MCF 10A (cell line): ENCODE data around the gene EPHA6. TPM values are rescaled to one million over a fixed set of nuclear protein-coding genes. Genes with fewer than 3 reads are reported as not detected.

ENCODE experiments used
- BruUV-seq: library from RNA; stranded (reverse); fragments of 400-500 nt; replicated peaks from 2 replicates; lab custom pipeline; 2021; lab: Mats Ljungman, UMichigan
- CTCF ChIA-PET: fragments of 300-600 bp; sonication (Branson Sonifier 250); formaldehyde crosslinking; extraction: SDS; loops from one replicate; lab custom pipeline; 2021; ENCODE audit warnings: antibody characterized with exemption, inconsistent platforms; lab: Yijun Ruan, JAX
- POLR2A ChIA-PET: fragments of 300-600, 350-650 bp; sonication (Branson Sonifier 250); formaldehyde crosslinking; extraction: SDS; loops from one replicate; lab custom pipeline; 2020; ENCODE audit warnings: antibody characterized with exemption, inconsistent platforms; lab: Yijun Ruan, JAX
- DNase-seq: peaks from one replicate; pipeline ENCODE4 v3.0.0-alpha.2; 2018; ENCODE audit not compliant: unreplicated experiment
- H3K27ac Mint-ChIP-seq: one replicate; pipeline ENCODE4 v1.8.0; 2022; ENCODE audit warnings: mild to moderate bottlenecking, low read depth, mixed read lengths; ENCODE audit not compliant: unreplicated experiment
- H3K27me3 Mint-ChIP-seq: one replicate; pipeline ENCODE4 v1.8.0; 2022; ENCODE audit warnings: mixed read lengths; ENCODE audit not compliant: insufficient read depth, unreplicated experiment
- H3K36me3 Mint-ChIP-seq: one replicate; pipeline ENCODE4 v1.8.0; 2022; ENCODE audit warnings: mild to moderate bottlenecking, moderate library complexity, mixed read lengths; ENCODE audit not compliant: insufficient read depth, unreplicated experiment
- H3K4me1 Mint-ChIP-seq: one replicate; pipeline ENCODE4 v1.8.0; 2022; ENCODE audit warnings: mixed read lengths; ENCODE audit not compliant: insufficient read depth, unreplicated experiment
- H3K4me3 Mint-ChIP-seq: one replicate; pipeline ENCODE4 v1.8.0; 2022; ENCODE audit warnings: mild to moderate bottlenecking, moderate library complexity, mixed read lengths; ENCODE audit not compliant: unreplicated experiment
- H3K9me3 Mint-ChIP-seq: one replicate; pipeline ENCODE4 v1.8.0; 2022; ENCODE audit warnings: mixed read lengths; ENCODE audit not compliant: unreplicated experiment
- intact Hi-C: fragments of 100-400 bp; cut with micrococcal nuclease; formaldehyde crosslinking; loops from 2 replicates; pipeline ENCODE4 v1.14.1; 2022
- total RNA-seq: library from RNA; stranded (reverse); gene quantifications from 2 replicates; pipeline ENCODE4 v1.2.3, GENCODE V29; 2022
- TF ChIP-seq, protein P1 (sequence below): fragments of 200-600 bp; IDR thresholded peaks from one replicate; pipeline ENCODE4 v1.8.0; 2022; ENCODE audit warnings: antibody characterized with exemption, mild to moderate bottlenecking; ENCODE audit not compliant: unreplicated experiment

The EPHA6 gene
- total RNA-seq, 1 experiment from 2014 or later = 0.33 TPM

GRCh38 chr3:97738761-97739160 lies 924.4 kb downstream of the EPHA6 start:
- no peak overlapping the region for H3K27ac Mint-ChIP-seq
- H3K9me3 Mint-ChIP-seq = no peaks in the 10 kb centered on the region
- H3K36me3 Mint-ChIP-seq = no peaks in the 10 kb centered on the region
- intact Hi-C loops = no loop called here
- CTCF ChIA-PET = no interaction called here
- H3K27me3 Mint-ChIP-seq = peaks cover 95% of the 10 kb centered on the region
- POLR2A ChIA-PET = no interaction called here
- no TSS peak for BruUV-seq
- TF ChIP-seq, protein P1, sequence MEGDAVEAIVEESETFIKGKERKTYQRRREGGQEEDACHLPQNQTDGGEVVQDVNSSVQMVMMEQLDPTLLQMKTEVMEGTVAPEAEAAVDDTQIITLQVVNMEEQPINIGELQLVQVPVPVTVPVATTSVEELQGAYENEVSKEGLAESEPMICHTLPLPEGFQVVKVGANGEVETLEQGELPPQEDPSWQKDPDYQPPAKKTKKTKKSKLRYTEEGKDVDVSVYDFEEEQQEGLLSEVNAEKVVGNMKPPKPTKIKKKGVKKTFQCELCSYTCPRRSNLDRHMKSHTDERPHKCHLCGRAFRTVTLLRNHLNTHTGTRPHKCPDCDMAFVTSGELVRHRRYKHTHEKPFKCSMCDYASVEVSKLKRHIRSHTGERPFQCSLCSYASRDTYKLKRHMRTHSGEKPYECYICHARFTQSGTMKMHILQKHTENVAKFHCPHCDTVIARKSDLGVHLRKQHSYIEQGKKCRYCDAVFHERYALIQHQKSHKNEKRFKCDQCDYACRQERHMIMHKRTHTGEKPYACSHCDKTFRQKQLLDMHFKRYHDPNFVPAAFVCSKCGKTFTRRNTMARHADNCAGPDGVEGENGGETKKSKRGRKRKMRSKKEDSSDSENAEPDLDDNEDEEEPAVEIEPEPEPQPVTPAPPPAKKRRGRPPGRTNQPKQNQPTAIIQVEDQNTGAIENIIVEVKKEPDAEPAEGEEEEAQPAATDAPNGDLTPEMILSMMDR = no peak
- no peak for DNase-seq
- no peak overlapping the region for H3K4me3 Mint-ChIP-seq
- H3K4me1 Mint-ChIP-seq = no peaks in the 10 kb centered on the region

DNA sequence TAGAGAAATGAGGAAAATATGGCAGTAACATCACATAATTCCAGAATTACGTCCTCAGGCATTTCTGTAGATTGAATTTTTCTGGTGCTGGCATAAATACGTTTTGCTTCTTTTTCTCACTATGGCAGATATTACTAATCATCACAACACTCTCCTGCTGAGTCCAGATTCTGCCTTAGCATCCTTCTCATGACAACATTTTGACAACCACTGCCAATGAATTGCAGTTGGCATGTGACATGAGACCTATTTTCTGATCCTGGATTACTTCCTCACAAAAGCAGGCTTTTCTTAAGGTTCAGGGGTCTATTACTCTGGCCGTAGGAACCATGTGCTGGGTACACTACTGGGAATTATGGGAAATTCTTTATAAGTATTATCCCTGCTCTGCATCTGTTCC lies 927.6 kb downstream of the EPHA6 start:
- no peaks in the 10 kb centered on the region for H3K4me1 Mint-ChIP-seq
- DNase-seq = no peak
- POLR2A ChIA-PET = no interaction called here
- H3K4me3 Mint-ChIP-seq = no peak overlapping the region
- peaks cover 92% of the 10 kb centered on the region for H3K27me3 Mint-ChIP-seq
- H3K9me3 Mint-ChIP-seq = no peaks in the 10 kb centered on the region
- CTCF ChIA-PET = no interaction called here
- H3K36me3 Mint-ChIP-seq = no peaks in the 10 kb centered on the region
- TF ChIP-seq, protein P1 = no peak
- no TSS peak for BruUV-seq
- intact Hi-C loops = no loop called here
- H3K27ac Mint-ChIP-seq = no peak overlapping the region

DNA sequence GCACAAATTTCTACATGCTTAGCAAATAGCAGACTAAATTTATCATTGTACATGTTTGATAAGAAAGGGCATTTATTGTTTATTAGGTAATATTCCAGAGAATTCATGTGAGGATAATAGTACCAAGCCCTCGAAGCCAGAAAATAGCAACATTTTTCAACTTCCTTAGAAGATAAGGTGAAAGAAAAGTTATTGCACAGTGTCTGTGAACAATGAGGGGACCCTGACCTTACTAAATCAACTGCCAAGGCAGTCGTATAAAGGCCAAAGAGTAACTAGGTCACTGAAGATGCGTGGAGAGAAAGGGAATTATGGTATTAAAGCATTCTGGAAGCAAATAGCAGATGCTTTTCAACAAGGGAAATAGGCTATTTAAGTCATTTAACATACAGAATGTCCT lies 929.9 kb downstream of the EPHA6 start:
- H3K27me3 Mint-ChIP-seq = peaks cover 89% of the 10 kb centered on the region
- no peak overlapping the region for H3K27ac Mint-ChIP-seq
- TF ChIP-seq, protein P1 = no peak
- intact Hi-C loops = no loop called here
- no peak for DNase-seq
- no TSS peak for BruUV-seq
- POLR2A ChIA-PET = no interaction called here
- H3K9me3 Mint-ChIP-seq = no peaks in the 10 kb centered on the region
- no peaks in the 10 kb centered on the region for H3K36me3 Mint-ChIP-seq
- no peaks in the 10 kb centered on the region for H3K4me1 Mint-ChIP-seq
- H3K4me3 Mint-ChIP-seq = no peak overlapping the region
- CTCF ChIA-PET = no interaction called here

- peaks cover 12% of the 10 kb centered on the region for H3K27me3 Mint-ChIP-seq
- peak overlapping the region; percentile 97 for H3K4me3 Mint-ChIP-seq
- POLR2A ChIA-PET = interaction anchor here (0.6 to 1.8 kb wide), 6 partner anchors 12 to 826 kb away, joined by 3 to 8 read pairs (median 3); partner anchors contain the start of gene CRYBG3
- BruUV-seq = TSS peak; percentile 80
- H3K27ac Mint-ChIP-seq = peak overlapping the region; percentile 90
- TF ChIP-seq, protein P1 = no peak
- DNase-seq = no peak
- H3K4me1 Mint-ChIP-seq = peaks cover 15% of the 10 kb centered on the region
- CTCF ChIA-PET = interaction anchor here (0.5 to 2.3 kb wide), 10 partner anchors 8 to 1243 kb away, joined by 3 to 7 read pairs (median 3); no protein-coding TSS in a partner anchor
- no peaks in the 10 kb centered on the region for H3K36me3 Mint-ChIP-seq
- intact Hi-C loops = no loop called here
- no peaks in the 10 kb centered on the region for H3K9me3 Mint-ChIP-seq
These were observed 949.4 kb downstream of the EPHA6 start for GRCh38 chr3:97763586-97764406.
